ENCODE results near the gene LRRFIP2. TPM values are rescaled to one million over a fixed set of nuclear protein-coding genes. Genes with fewer than 3 reads are reported as not detected.

Gene LRRFIP2
- total and polyA plus RNA-seq, 2 donors (not counting 1 experiment from before 2014, with no cell fraction given), result 8.6 to 49.2 TPM

GRCh38 chr3:37097776-37098175, 76.6 kb downstream of the LRRFIP2 start:
- CTCF ChIA-PET, result no interaction called here
- H3K27ac ChIP-seq (ENCODE audit: low read length in 2 of 2), result no peak overlapping the region
- no peak overlapping the region for H3K4me3 Mint-ChIP-seq
- H3K4me1 ChIP-seq (ENCODE audit: control insufficient read depth in 2 of 2, insufficient read depth in 2 of 2, low read length in 2 of 2), result no peaks in the 10 kb centered on the region
- H3K27ac Mint-ChIP-seq, result no peak overlapping the region
- no peaks in the 10 kb centered on the region for H3K27me3 Mint-ChIP-seq
- H3K4me1 Mint-ChIP-seq, result no peaks in the 10 kb centered on the region
- intact Hi-C loops (cut with micrococcal nuclease), result no loop called here
- no peak overlapping the region for H3K4me3 ChIP-seq (ENCODE audit: control extremely low read depth in 1 of 5, extremely low read depth in 1 of 5, insufficient read depth in 1 of 5, low read depth in 2 of 5, low read length in 4 of 5)
- H3K9me3 ChIP-seq (ENCODE audit: control extremely low read depth in 1 of 3, control insufficient read depth in 2 of 3, insufficient read depth in 1 of 3, low read length in 2 of 3), result no peaks in the 10 kb centered on the region
- H2AFZ ChIP-seq (ENCODE audit: insufficient read depth, low read depth, low read length, poor library complexity, severe bottlenecking), result no peak overlapping the region
- no peaks in the 10 kb centered on the region for H3K27me3 ChIP-seq (replicated peaks in 1 of 4; ENCODE audit: control extremely low read depth in 1 of 4, control insufficient read depth in 3 of 4, insufficient read depth in 4 of 4, low read length in 3 of 4)
- no peaks in the 10 kb centered on the region for H3K79me2 ChIP-seq (ENCODE audit: control insufficient read depth, insufficient read depth, low read length)
- ATAC-seq (ENCODE audit: low read depth) (no peak), DNase-seq (no peak)
- H4K20me1 ChIP-seq (ENCODE audit: control insufficient read depth, insufficient read depth, low read length, poor library complexity, severe bottlenecking), result no peaks in the 10 kb centered on the region
- no peaks in the 10 kb centered on the region for H3K9me3 Mint-ChIP-seq (ENCODE audit: insufficient read depth)
- no peaks in the 10 kb centered on the region for H3K36me3 ChIP-seq (replicated peaks in 1 of 2; ENCODE audit: control extremely low read depth in 1 of 2, control insufficient read depth in 1 of 2, extremely low read depth in 1 of 2, insufficient read depth in 2 of 2, low read length in 1 of 2)
- POLR2A ChIA-PET, result no interaction called here
- no peak for TF ChIP-seq EZH2 (IDR thresholded peaks at IDR 0.05; ENCODE audit: borderline replicate concordance, insufficient read depth, low read depth, low read length, poor library complexity, severe bottlenecking)
- TF ChIP-seq, protein P1, sequence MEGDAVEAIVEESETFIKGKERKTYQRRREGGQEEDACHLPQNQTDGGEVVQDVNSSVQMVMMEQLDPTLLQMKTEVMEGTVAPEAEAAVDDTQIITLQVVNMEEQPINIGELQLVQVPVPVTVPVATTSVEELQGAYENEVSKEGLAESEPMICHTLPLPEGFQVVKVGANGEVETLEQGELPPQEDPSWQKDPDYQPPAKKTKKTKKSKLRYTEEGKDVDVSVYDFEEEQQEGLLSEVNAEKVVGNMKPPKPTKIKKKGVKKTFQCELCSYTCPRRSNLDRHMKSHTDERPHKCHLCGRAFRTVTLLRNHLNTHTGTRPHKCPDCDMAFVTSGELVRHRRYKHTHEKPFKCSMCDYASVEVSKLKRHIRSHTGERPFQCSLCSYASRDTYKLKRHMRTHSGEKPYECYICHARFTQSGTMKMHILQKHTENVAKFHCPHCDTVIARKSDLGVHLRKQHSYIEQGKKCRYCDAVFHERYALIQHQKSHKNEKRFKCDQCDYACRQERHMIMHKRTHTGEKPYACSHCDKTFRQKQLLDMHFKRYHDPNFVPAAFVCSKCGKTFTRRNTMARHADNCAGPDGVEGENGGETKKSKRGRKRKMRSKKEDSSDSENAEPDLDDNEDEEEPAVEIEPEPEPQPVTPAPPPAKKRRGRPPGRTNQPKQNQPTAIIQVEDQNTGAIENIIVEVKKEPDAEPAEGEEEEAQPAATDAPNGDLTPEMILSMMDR (IDR thresholded peaks at IDR 0.05), result no peak
- H3K9ac ChIP-seq (ENCODE audit: low read length), result no peak overlapping the region
- H3K4me2 ChIP-seq (replicated peaks; ENCODE audit: low read depth, low read length, poor library complexity, severe bottlenecking), result no peak overlapping the region

DNA sequence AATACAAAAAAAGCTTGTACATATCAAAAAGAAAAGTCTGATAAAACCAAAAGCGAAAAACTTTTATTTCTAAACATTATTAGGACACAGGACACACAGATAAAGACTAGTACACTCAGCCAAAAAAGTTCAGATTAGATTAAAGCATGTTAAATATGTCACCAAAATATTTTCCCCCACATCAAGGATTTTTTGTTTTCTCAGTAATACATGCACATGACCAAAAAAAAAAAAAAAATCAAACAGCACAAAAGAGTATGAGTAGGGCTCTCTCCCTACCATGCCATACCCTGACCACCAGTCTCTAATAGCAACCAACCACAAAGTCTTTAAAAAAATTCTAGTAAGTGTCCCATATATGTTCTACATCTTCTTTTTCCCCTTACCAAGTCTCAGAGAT, 77.4 kb downstream of the LRRFIP2 start:
- no peak for DNase-seq
- intact Hi-C loops (cut with micrococcal nuclease), result no loop called here
- Histone ChIP-seq H2AFZ (ENCODE audit: insufficient read depth, low read depth, low read length, poor library complexity, severe bottlenecking) (no peak overlapping the region), H3K36me3 (replicated peaks in 1 of 2; ENCODE audit: control extremely low read depth in 1 of 2, control insufficient read depth in 1 of 2, extremely low read depth in 1 of 2, insufficient read depth in 2 of 2, low read length in 1 of 2) (peaks cover 0 to 4% of the 10 kb centered on the region in 2 experiments), H3K27ac (ENCODE audit: low read length in 2 of 2) (no peak overlapping the region), H3K4me3 (ENCODE audit: control extremely low read depth in 1 of 5, extremely low read depth in 1 of 5, insufficient read depth in 1 of 5, low read depth in 2 of 5, low read length in 4 of 5) (no peak overlapping the region), H3K4me1 (ENCODE audit: control insufficient read depth in 2 of 2, insufficient read depth in 2 of 2, low read length in 2 of 2) (no peaks in the 10 kb centered on the region), H3K27me3 (replicated peaks in 1 of 4; ENCODE audit: control extremely low read depth in 1 of 4, control insufficient read depth in 3 of 4, insufficient read depth in 4 of 4, low read length in 3 of 4) (no peaks in the 10 kb centered on the region), H4K20me1 (ENCODE audit: control insufficient read depth, insufficient read depth, low read length, poor library complexity, severe bottlenecking) (no peaks in the 10 kb centered on the region), H3K4me2 (replicated peaks; ENCODE audit: low read depth, low read length, poor library complexity, severe bottlenecking) (no peak overlapping the region), H3K79me2 (ENCODE audit: control insufficient read depth, insufficient read depth, low read length) (no peaks in the 10 kb centered on the region), H3K9me3 (ENCODE audit: control extremely low read depth in 1 of 3, control insufficient read depth in 2 of 3, insufficient read depth in 1 of 3, low read length in 2 of 3) (no peaks in the 10 kb centered on the region), H3K9ac (ENCODE audit: low read length) (no peak overlapping the region)
- Mint-ChIP-seq H3K4me1 (no peaks in the 10 kb centered on the region), H3K4me3 (no peak overlapping the region), H3K27me3 (no peaks in the 10 kb centered on the region), H3K27ac (no peak overlapping the region), H3K9me3 (ENCODE audit: insufficient read depth) (no peaks in the 10 kb centered on the region)
- POLR2A ChIA-PET, result no interaction called here
- no peak for ATAC-seq (ENCODE audit: low read depth)
- WGBS (ENCODE audit: insufficient coverage), result no CpG with 5 or more reads among the region's 1 CpG
- CTCF ChIA-PET, result no interaction called here
- TF ChIP-seq, protein P1 (IDR thresholded peaks at IDR 0.05), result no peak
- TF ChIP-seq EZH2 (IDR thresholded peaks at IDR 0.05; ENCODE audit: borderline replicate concordance, insufficient read depth, low read depth, low read length, poor library complexity, severe bottlenecking), result no peak

All from B cell (primary cell).